Spleen (tissue), 11 donors: ENCODE data around the gene SLC10A3. TPM values are rescaled to one million over a fixed set of nuclear protein-coding genes. Genes with fewer than 3 reads are reported as not detected.

Experiments
- DNase-seq: peaks from one replicate; pipeline ENCODE4 v3.0.0-alpha.2; 2020
- H3K27ac ChIP-seq, 8 donors: fragments of 200-600 bp; sonication (generic) in 7 of 8; 1 replicate in 4 of 8; 2 replicates in 4 of 8; pipeline versions ENCODE4 v1.5.0 to v1.8.0; 2016 to 2021; ENCODE audit warnings: inconsistent platforms in 4 of 8, mild to moderate bottlenecking in 4 of 8, moderate library complexity in 1 of 8
- H3K27me3 ChIP-seq, 7 donors: fragments of 200-600 bp; sonication (generic) in 6 of 7; replicated peaks in 1 of 7; 1 replicate in 4 of 7; 2 replicates in 3 of 7; pipeline versions ENCODE4 v1.5.0 to v1.8.0; 2016 to 2021; ENCODE audit warnings: inconsistent platforms in 3 of 7, mild to moderate bottlenecking in 1 of 7
- H3K36me3 ChIP-seq, 6 donors: fragments of 200-600 bp; sonication (generic) in 5 of 6; 1 replicate in 4 of 6; 2 replicates in 2 of 6; pipeline versions ENCODE4 v1.5.0 to v1.8.0; 2016 to 2021; ENCODE audit warnings: inconsistent platforms in 2 of 6
- H3K4me1 ChIP-seq, 6 donors: fragments of 200-600 bp; sonication (generic) in 5 of 6; 1 replicate in 3 of 6; 2 replicates in 3 of 6; pipeline versions ENCODE4 v1.5.0 to v1.8.0; 2016 to 2021; ENCODE audit warnings: inconsistent platforms in 3 of 6
- H3K4me3 ChIP-seq, 8 donors: fragments of 200-600 bp; sonication (generic) in 7 of 8; 1 replicate in 4 of 8; 2 replicates in 4 of 8; pipeline versions ENCODE4 v1.5.0 to v1.8.0; 2016 to 2021; ENCODE audit warnings: inconsistent platforms in 4 of 8, mild to moderate bottlenecking in 4 of 8, moderate library complexity in 2 of 8
- H3K9me3 ChIP-seq, 8 donors: fragments of 200-600 bp; sonication (generic) in 7 of 8; 1 replicate in 4 of 8; 2 replicates in 4 of 8; pipeline versions ENCODE4 v1.5.0 to v1.8.0; 2016 to 2021; ENCODE audit warnings: inconsistent platforms in 4 of 8
- POLR2A ChIP-seq, 3 donors: fragments of 450-650 bp; IDR thresholded peaks; one replicate each; pipeline ENCODE4 v1.5.1; 2017; ENCODE audit warnings: antibody characterized with exemption in 3 of 3, mild to moderate bottlenecking in 1 of 3
- POLR2AphosphoS5 ChIP-seq, 3 donors: sonication (generic); formaldehyde crosslinking; IDR thresholded peaks; one replicate each; pipeline ENCODE4 v1.5.1; 2017; ENCODE audit warnings: antibody characterized with exemption in 3 of 3
- WGBS, 5 donors: extraction: QIAGEN DNeasy Blood & Tissue Kit in 3 of 5; methylation state at CpG; one replicate each; pipeline versions ENCODE4 v1.1.5 to v1.1.7; 2013 to 2018; 5-methylcytosine and 5-hydroxymethylcytosine counted together
- intact Hi-C: fragments of 100-400 bp; cut with DNase I; formaldehyde crosslinking; loops from one replicate; pipeline ENCODE4 v1.15.0; 2023; ENCODE audit warnings: low total_unique reads
- polyA plus RNA-seq, 3 donors: library from polyadenylated mRNA; stranded (reverse); fragments of 200-250 nt; gene quantifications; one replicate each; pipeline ENCODE4 v1.2.1, GENCODE V29; 2013
- total RNA-seq, 7 donors: library from RNA; depleted of rRNA in 3 of 7; stranded (reverse); fragments of >200 nt in 3 of 7; fragmentation: NEBNext Ultra II Directional in 4 of 7; extraction: Animal tissue kit (Norgen Biotek cat#: 25700) in 4 of 7; gene quantifications; one replicate each; pipeline versions ENCODE4 v1.1.0 to v1.2.1, GENCODE V29; 2016 to 2021
- TF ChIP-seq, protein P1 (sequence below), 11 experiments: fragments of 200-600 bp in 7 of 11; fragments of 450-650 bp in 4 of 11; sonication (generic) in 4 of 11; IDR thresholded peaks in 8 of 11; conservative IDR thresholded peaks in 3 of 11; 1 replicate in 7 of 11; 2 replicates in 4 of 11; pipeline versions ENCODE4 v1.4.0 to v1.8.0; 2016 to 2021; ENCODE audit warnings: antibody characterized with exemption in 11 of 11, inconsistent platforms in 4 of 11, mild to moderate bottlenecking in 1 of 11
- donor health status: healthy with polysubstance abuse.
- donor health status: DM: no; HTN: no; CAD: no; lungs with moderate emphysema.
- donor health status: DM: no; HTN: no; CAD: no.
- donor health status: Bipolar disorder and iron deficiency.
- donor health status: healthy.
- donor health status: DM: no; HTN: no; CAD: no.
- donor health status: DM: yes; HTN: yes; CAD: no.

SLC10A3 gene
- total and polyA plus RNA-seq, 10 donors = 11.0 to 21.8 (median 16.8) TPM

DNA sequence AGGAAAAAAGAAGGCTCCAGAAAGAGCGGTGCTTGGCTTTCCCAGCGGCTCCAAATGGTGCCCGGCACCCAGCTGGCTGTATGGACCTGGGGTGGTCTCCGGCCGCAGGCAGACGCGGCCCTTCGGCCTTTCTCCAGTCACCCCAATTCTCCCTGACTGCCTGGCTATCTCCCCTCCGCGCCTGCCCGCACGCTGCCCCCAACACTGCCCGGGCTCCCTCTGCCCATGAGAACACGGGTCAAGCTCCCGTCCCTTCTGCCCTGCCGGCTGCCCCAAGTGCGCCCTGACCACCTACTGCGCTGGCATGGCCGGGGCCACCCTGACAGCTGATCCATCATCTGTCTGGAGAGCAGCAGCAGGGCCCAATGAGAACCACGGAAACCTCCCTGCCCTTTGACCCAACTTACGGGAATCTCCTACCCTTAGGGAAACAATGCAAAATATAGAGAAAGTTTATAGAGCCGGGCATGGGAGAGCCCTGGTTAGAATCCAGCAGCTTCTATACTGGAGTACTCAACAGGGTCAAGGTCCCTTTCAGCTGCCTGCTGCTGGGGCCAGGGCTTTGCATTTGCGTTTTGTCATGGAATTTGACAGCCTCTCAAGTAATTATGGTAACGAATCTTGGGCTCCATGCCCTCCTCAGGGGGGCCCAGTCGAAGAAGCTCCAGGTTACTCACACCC lies 26.8 kb upstream of the SLC10A3 start:
- Histone ChIP-seq H3K27me3 (no peaks in the 10 kb centered on the region), H3K27ac (peak overlapping the region in 7 of 8 donors; percentile 84 to 93 (median 90)), H3K4me3 (peak overlapping the region in 3 of 8 donors; percentile 54 to 82 (median 69)), H3K4me1 (peaks cover 0 to 22% (median 10%) of the 10 kb centered on the region in 6 donors), H3K36me3 (no peaks in the 10 kb centered on the region), H3K9me3 (no peaks in the 10 kb centered on the region)
- WGBS, 5 donors = 70 to 80% (median 75%) methylated on average over 19 to 25 of the region's 25 CpGs
- peak; percentile 82 for DNase-seq
- intact Hi-C loops = no loop called here
- TF ChIP-seq, protein P1, sequence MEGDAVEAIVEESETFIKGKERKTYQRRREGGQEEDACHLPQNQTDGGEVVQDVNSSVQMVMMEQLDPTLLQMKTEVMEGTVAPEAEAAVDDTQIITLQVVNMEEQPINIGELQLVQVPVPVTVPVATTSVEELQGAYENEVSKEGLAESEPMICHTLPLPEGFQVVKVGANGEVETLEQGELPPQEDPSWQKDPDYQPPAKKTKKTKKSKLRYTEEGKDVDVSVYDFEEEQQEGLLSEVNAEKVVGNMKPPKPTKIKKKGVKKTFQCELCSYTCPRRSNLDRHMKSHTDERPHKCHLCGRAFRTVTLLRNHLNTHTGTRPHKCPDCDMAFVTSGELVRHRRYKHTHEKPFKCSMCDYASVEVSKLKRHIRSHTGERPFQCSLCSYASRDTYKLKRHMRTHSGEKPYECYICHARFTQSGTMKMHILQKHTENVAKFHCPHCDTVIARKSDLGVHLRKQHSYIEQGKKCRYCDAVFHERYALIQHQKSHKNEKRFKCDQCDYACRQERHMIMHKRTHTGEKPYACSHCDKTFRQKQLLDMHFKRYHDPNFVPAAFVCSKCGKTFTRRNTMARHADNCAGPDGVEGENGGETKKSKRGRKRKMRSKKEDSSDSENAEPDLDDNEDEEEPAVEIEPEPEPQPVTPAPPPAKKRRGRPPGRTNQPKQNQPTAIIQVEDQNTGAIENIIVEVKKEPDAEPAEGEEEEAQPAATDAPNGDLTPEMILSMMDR (IDR thresholded peaks at IDR 0.05 in 8 of 11, conservative IDR thresholded peaks at IDR 0.05 in 3 of 11) = no peak
- TF ChIP-seq POLR2AphosphoS5 (IDR thresholded peaks at IDR 0.05) (peak in 1 of 3 donors; percentile 31), POLR2A (IDR thresholded peaks at IDR 0.05) (no peak)

DNA sequence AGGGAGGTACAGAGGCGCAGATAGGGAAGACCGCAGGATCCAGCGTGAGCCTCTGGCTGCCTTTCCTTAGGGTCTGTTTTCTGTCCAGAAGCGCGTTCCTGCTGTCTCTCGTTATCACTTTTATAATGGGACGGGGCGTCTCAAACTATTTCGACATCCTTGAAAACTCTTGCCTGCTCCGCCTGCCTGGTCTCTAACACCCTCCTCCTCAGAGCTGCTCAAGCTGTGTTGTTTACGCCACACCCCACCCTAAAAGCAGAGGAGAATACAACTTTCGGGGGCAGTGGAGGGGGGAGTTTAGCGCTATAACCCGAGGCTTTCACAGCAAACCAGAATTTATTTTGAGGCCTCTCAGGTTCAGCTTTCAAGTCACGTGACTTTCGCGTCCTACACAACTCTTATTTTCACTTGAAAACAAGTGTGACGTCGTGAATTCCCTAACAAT lies 26.2 kb upstream of the SLC10A3 start:
- Histone ChIP-seq H3K9me3 (no peaks in the 10 kb centered on the region), H3K27ac (peak overlapping the region; percentile 72 to 93 (median 90)), H3K36me3 (no peaks in the 10 kb centered on the region), H3K4me1 (peaks cover 0 to 24% (median 12%) of the 10 kb centered on the region in 6 donors), H3K4me3 (peak overlapping the region; percentile 1 to 82 (median 54)), H3K27me3 (no peaks in the 10 kb centered on the region)
- WGBS, 5 donors = 10 to 50% (median 17%) methylated on average over 17 to 19 of the region's 19 CpGs
- no peak for DNase-seq
- intact Hi-C loops = no loop called here
- TF ChIP-seq, protein P1 (IDR thresholded peaks at IDR 0.05 in 8 of 11, conservative IDR thresholded peaks at IDR 0.05 in 3 of 11) = no peak
- TF ChIP-seq POLR2AphosphoS5 (IDR thresholded peaks at IDR 0.05) (no peak), POLR2A (IDR thresholded peaks at IDR 0.05) (no peak)

DNA sequence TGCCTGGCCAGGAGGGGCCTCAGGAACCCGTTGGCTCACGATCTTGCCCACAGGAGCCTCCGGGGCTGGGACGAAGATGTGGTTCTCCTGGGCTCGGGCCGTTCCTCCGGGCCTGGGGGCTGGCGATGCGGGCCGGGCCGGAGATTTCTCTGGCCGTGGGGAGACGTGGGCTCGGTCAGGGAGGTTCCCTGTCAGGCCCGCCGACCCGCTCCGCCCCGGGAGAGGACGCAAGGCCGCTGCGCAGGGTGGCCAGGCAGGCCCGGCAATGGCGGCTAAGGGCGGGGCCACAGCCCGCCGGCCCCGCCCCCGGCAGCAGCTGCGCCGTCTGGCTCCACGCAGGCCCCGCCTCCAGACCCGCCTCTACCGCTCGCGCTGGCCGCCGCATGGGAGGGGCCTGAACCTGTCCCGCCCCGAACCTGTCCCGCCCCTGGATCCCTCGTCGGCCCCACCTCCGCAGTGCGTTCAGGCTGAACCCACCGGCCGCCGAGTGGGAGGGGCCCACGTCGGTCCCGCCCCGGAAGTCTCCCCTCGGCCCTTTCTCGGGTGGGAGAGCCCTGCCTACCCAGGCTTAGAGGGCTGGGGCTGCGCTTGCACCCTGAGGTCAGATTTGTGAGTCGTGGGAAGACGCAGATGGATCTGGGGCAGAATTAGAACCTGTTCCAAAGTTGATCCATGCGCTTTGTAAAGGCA lies 25.7 kb upstream of the SLC10A3 start, which contains the start of gene FAM3A:
Gene FAM3A, minus strand, starts transcription at position 267 of the 690 bp plus-strand sequence. CDS start 460 bp downstream, outside the sequence.
- Histone ChIP-seq H3K27ac (peak within 1 kb of the TSS; percentile 84 to 93 (median 90)), H3K9me3 (no peaks in the 10 kb centered on the region), H3K27me3 (no peaks in the 10 kb centered on the region), H3K36me3 (no peaks in the 10 kb centered on the region), H3K4me3 (peak within 1 kb of the TSS; percentile 50 to 82 (median 54)), H3K4me1 (peaks cover 0 to 30% (median 15%) of the 10 kb centered on the region in 6 donors)
- DNase-seq = peak; percentile 97
- 0 to 46% (median 22%) methylated on average over 10 to 59 of the region's 59 CpGs; no CpG with 5 or more reads in 1 of the 5 donors for whole genome bisulfite sequencing, 5 donors
- peak in 2 of 3 donors; percentile 68 to 69 for TF ChIP-seq POLR2A (IDR thresholded peaks at IDR 0.05)
- TF ChIP-seq POLR2AphosphoS5 (IDR thresholded peaks at IDR 0.05) = peak; percentile 91 to 95 (median 92)
- TF ChIP-seq, protein P1 (IDR thresholded peaks at IDR 0.05 in 8 of 11, conservative IDR thresholded peaks at IDR 0.05 in 3 of 11) = no peak
- intact Hi-C loops = no loop called here
